ENCODE results near the gene TAF5. TPM values are rescaled to one million over a fixed set of nuclear protein-coding genes. Genes with fewer than 3 reads are reported as not detected.

TAF5 gene
- total and polyA plus RNA-seq, 2 of the 4 experiments (the other 2 are of a cell fraction): 1.9 to 3.6 TPM

GRCh38 chr10:103428989-103429643 lies 61.3 kb downstream of the TAF5 start:
- H2BK120ac ChIP-seq (ENCODE audit: low read depth, low read length): no peak overlapping the region
- H3K23ac ChIP-seq (ENCODE audit: low read depth, low read length): no peak overlapping the region
- H3K18ac ChIP-seq (ENCODE audit: low read depth, low read length): no peak overlapping the region
- H3K14ac ChIP-seq (replicated peaks; ENCODE audit: low read depth, low read length): no peak overlapping the region
- no peaks in the 10 kb centered on the region for H3K9me3 ChIP-seq (ENCODE audit: control insufficient read depth, insufficient read depth, low read length)
- H4K8ac ChIP-seq (ENCODE audit: low read depth in 2 of 2, low read length in 2 of 2): no peak overlapping the region
- no peak overlapping the region for H2BK5ac ChIP-seq (ENCODE audit: low read depth, low read length, poor library complexity, severe bottlenecking)
- CTCF ChIA-PET: no interaction called here
- H3K27me3 ChIP-seq (ENCODE audit: control insufficient read depth, insufficient read depth, low read length): no peaks in the 10 kb centered on the region
- POLR2A ChIA-PET (ENCODE audit: unreplicated experiment): no interaction called here
- no peak for ATAC-seq (ENCODE audit: low read depth)
- no TSS peak for BruUV-seq (replicated peaks)
- TF ChIP-seq RFX5 (IDR thresholded peaks at IDR 0.05; ENCODE audit: low read depth, low read length) (no peak), FOS (IDR thresholded peaks at IDR 0.05; ENCODE audit: low read depth, low read length) (no peak), RAD21 (IDR thresholded peaks at IDR 0.05; ENCODE audit: low read length) (no peak), RCOR1 (IDR thresholded peaks at IDR 0.05; ENCODE audit: insufficient replicate concordance, low read length) (no peak), MAFK (IDR thresholded peaks at IDR 0.05; ENCODE audit: low read depth, low read length) (no peak), POLR2A (IDR thresholded peaks at IDR 0.05; ENCODE audit: low read depth, low read length) (no peak), NFE2L2 (IDR thresholded peaks at IDR 0.05; ENCODE audit: low read depth, low read length) (no peak), MXI1 (IDR thresholded peaks at IDR 0.05; ENCODE audit: borderline replicate concordance, low read depth, low read length) (no peak), SMC3 (IDR thresholded peaks at IDR 0.05; ENCODE audit: low read depth, low read length) (no peak), CEBPB (IDR thresholded peaks at IDR 0.05; ENCODE audit: low read depth, low read length) (no peak), MAZ (IDR thresholded peaks at IDR 0.05; ENCODE audit: borderline replicate concordance, low read depth, low read length) (no peak), CHD1 (IDR thresholded peaks at IDR 0.05; ENCODE audit: low read depth, low read length) (no peak), BHLHE40 (IDR thresholded peaks at IDR 0.05; ENCODE audit: low read depth, low read length) (no peak)
- TF ChIP-seq, protein P1, sequence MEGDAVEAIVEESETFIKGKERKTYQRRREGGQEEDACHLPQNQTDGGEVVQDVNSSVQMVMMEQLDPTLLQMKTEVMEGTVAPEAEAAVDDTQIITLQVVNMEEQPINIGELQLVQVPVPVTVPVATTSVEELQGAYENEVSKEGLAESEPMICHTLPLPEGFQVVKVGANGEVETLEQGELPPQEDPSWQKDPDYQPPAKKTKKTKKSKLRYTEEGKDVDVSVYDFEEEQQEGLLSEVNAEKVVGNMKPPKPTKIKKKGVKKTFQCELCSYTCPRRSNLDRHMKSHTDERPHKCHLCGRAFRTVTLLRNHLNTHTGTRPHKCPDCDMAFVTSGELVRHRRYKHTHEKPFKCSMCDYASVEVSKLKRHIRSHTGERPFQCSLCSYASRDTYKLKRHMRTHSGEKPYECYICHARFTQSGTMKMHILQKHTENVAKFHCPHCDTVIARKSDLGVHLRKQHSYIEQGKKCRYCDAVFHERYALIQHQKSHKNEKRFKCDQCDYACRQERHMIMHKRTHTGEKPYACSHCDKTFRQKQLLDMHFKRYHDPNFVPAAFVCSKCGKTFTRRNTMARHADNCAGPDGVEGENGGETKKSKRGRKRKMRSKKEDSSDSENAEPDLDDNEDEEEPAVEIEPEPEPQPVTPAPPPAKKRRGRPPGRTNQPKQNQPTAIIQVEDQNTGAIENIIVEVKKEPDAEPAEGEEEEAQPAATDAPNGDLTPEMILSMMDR (conservative IDR thresholded peaks at IDR 0.05; ENCODE audit: low read depth, low read length): no peak
- TF ChIP-seq, protein P2, sequence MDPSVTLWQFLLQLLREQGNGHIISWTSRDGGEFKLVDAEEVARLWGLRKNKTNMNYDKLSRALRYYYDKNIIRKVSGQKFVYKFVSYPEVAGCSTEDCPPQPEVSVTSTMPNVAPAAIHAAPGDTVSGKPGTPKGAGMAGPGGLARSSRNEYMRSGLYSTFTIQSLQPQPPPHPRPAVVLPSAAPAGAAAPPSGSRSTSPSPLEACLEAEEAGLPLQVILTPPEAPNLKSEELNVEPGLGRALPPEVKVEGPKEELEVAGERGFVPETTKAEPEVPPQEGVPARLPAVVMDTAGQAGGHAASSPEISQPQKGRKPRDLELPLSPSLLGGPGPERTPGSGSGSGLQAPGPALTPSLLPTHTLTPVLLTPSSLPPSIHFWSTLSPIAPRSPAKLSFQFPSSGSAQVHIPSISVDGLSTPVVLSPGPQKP (IDR thresholded peaks at IDR 0.05; ENCODE audit: borderline replicate concordance, low read depth, low read length): no peak
- no peak overlapping the region for H3K9ac ChIP-seq (ENCODE audit: low read depth, low read length)
- no peak overlapping the region for H4K91ac ChIP-seq (ENCODE audit: insufficient read depth, low read depth, low read length)
- H2AFZ ChIP-seq (replicated peaks; ENCODE audit: low read length, poor library complexity): no peak overlapping the region
- no peak overlapping the region for H3K56ac ChIP-seq (ENCODE audit: extremely low read depth, insufficient read depth, low read length)
- no peak overlapping the region for H3K4ac ChIP-seq (ENCODE audit: low read depth, low read length)
- WGBS, 2 experiments (ENCODE audit: extremely low coverage in 2 of 2, insufficient read length in 1 of 2): no CpG with 5 or more reads among the region's 5 CpGs
- H3K4me2 ChIP-seq (ENCODE audit: low read depth, low read length): no peak overlapping the region
- dilution Hi-C loops (cut with HindIII; ENCODE audit: low sequenced_read_pairs, unreplicated experiment): no loop called here
- H3K27ac ChIP-seq (ENCODE audit: insufficient read depth, low read length): no peak overlapping the region
- intact Hi-C loops (cut with micrococcal nuclease): no loop called here
- no peak overlapping the region for H2AK5ac ChIP-seq (ENCODE audit: low read depth, low read length)
- in situ Hi-C loops (cut with MboI; ENCODE audit: low sequenced_read_pairs): no loop called here
- no peaks in the 10 kb centered on the region for H4K20me1 ChIP-seq (ENCODE audit: insufficient read depth, low read length)
- no peak overlapping the region for H2BK15ac ChIP-seq (ENCODE audit: low read depth, low read length)
- no peaks in the 10 kb centered on the region for H3K9me1 ChIP-seq (ENCODE audit: insufficient read depth, low read length)
- H3K4me1 ChIP-seq (ENCODE audit: control insufficient read depth, insufficient read depth, low read length): no peaks in the 10 kb centered on the region
- H3K36me3 ChIP-seq (ENCODE audit: control insufficient read depth, insufficient read depth, low read length): peaks cover 44% of the 10 kb centered on the region
- no peak overlapping the region for H4K5ac ChIP-seq (ENCODE audit: low read depth, low read length)
- DNase-seq: no peak
- H2BK20ac ChIP-seq (ENCODE audit: low read depth, low read length): no peak overlapping the region
- no peak overlapping the region for H2AK9ac ChIP-seq (replicated peaks; ENCODE audit: low read depth, low read length, poor library complexity)
- H3K79me1 ChIP-seq (ENCODE audit: low read depth in 1 of 2, low read length in 2 of 2): peaks cover 3 to 9% of the 10 kb centered on the region in 2 experiments; a peak in 2 of 4 replicates
- H3K4me3 ChIP-seq (ENCODE audit: insufficient read depth, low read depth, low read length): no peak overlapping the region

Measured in IMR-90 (cell line).